Middle frontal gyrus (tissue), 1 donor: ENCODE measurements around the gene STK24.

ENCODE experiments used
- DNase-seq: peaks from one replicate; pipeline ENCODE4 v3.0.0-alpha.2; 2015; ENCODE audit warnings: low spot score; ENCODE audit errors: extremely low spot score

STK24 gene

DNA sequence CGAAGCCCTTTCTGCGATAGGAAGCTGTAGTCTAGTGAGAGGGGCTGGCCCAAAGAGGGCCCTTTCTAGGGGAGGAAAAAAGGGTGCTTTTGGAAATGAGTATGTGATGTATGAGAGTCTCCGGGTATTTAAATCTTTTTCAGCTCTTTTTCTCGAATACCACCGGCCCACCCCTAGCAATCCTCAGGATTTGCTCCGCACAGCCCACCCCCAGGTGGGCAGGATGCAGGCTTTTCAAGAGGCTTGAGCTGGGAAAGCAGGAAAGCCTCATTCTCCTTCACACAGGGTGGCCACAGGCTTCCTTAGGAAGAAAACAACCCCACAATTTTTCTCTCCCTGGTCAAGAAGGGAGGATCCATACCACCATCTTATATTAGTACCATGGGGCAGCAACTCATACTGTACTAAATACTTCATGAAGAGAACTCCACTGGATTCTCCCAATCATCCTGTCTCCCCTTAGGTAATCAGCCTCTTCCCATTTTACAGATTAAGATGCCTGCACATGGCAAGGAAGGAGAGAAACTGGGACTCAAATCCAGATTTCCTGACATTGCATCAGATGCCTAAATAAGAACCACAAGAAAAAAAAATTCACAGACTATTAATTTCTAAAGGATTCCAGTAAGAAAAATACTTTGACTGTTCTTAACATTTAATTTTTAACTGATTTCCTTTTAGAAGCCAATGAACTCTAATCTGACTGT, 84.4 kb downstream of the STK24 start:
- no peak for DNase-seq

DNA sequence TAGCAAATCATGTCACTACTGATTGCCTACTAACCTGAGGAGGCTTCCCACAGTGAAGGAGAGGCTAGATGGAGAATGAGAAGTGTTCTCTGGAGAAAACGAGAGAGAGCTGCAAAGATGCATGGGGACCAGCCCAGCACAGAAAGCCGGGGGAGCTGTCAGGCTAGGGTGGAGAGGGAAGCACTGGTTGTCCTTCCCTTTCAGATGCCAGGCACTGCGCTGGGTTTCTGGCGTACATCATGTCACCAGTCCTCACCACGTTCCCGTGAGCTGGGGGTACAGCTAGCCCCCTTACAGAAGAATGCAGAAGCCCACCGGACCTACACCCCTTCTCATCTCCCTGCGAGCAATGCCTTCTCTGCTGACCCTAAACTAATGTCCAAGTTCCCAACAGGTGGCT, 86.0 kb downstream of the STK24 start:
- no peak for DNase-seq

DNA sequence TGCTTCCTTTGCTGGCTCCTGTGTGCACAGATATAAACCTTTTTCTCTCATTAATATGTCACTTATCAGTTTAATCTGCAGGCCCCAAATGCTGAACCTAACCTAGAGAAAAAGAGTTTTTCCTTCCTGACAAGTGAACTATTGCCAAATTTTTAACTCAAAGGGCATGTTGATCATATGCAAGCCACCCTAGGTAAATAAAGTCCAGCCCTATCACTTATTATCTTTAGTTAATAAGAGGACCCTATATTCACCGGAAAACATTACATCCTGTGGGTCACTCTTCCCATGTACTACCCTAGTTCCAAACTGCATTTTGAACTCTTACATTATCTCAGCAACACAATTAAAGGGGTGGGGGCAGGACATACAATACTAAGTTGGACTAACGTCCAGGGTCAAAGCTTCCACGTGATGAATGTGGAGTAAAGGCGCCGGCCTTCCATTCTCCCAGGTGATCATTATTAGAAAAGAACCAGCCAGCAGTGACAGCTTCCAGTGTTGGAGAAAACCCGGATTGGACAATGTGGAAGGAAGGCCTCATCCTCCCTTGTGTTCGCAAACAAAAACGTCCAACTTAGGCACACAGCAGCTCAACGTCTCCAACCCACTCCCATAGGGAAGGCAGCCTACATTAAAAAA, 86.6 kb downstream of the STK24 start:
- DNase-seq = no peak

DNA sequence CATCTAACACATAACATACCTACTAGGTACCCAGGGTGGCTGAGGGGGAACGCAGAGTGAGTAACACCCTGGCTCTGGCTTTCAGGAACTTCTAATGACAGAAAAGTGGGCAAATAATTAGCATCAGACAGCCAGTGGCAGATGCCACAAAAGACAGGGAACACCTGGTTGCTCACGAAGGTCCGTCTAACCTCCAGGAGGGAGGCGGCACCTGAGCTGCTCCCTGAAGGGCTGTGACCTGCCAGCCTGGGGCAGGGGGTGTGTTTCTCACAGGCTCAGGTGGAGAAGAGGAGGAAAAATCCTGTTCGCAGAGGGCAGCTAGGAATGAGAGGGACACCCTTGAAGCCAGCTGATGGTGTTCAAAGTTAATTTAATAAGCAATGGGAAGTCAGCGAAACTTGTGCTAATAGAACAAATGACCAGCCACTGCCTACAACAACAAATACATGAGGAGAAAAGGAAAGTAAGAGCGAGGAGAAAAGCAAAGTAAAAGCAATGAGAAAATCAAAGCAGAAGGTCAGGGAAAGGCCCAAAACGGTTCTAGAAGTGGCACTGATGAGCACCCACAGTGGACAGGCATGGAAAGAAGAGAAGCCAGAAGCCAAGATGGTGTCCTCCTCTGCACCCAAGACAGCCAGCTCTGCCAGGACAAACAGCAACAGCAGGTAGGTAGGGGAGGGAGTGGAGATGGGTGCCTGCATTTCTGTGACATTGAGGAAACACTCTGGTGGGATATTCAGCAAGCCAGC, 87.3 kb downstream of the STK24 start:
- no peak for DNase-seq

DNA sequence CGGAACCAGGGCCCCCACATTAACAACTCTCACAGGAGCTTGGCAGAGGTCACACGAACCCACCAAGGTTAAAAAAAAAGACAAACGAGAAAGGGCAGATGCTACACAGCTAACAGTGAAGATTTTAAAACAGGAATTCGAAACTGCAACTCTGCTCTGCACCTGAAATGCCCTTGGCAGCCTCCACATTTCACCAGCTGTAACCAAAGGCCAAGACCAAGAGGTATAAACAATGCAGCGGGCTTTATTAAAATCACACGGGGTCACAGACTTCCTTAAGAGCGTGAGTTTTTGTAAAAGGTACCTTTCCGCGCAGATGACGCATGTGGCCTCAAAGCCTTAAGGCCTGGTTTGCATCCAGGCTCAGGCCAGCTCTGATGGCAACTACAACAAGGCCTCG, 88.2 kb downstream of the STK24 start:
- DNase-seq = no peak

DNA sequence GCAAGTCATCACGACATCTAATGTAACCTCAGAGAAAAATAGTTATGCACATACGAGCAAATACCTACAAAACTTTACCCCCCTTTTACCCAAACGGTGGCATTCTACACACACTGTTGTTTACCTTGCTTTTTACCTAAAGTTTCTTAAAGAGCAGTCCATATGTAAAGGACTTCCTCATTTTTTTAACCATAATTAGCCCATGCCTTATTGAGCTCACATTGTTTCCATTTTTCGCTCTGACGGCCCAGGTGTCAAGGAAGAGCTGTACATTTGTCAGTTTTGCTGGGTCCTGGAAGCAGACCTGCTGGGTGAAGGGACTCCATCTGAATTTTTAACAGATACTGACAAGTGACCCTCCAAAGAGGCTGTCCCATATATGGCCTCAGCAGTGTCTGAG, 89.4 kb downstream of the STK24 start:
- no peak for DNase-seq

DNA sequence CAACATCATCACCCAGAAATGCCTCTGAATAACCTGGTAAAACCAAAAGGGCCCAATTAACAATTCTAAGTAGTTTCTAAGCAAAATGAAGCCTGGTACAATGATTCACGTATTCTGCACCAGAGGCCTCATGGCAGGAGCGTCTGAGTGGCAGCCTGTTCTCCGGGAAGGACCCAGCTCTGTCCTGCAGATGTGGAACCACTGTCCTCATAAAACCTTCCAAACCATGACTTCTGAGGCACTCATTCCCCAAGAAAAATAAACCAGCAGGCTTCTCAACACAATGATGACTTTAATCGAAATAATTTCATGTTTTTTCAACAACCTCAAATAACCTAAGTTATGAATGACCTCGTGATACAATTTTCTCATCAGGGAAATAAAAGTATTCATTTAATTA, 89.9 kb downstream of the STK24 start:
- DNase-seq = no peak

DNA sequence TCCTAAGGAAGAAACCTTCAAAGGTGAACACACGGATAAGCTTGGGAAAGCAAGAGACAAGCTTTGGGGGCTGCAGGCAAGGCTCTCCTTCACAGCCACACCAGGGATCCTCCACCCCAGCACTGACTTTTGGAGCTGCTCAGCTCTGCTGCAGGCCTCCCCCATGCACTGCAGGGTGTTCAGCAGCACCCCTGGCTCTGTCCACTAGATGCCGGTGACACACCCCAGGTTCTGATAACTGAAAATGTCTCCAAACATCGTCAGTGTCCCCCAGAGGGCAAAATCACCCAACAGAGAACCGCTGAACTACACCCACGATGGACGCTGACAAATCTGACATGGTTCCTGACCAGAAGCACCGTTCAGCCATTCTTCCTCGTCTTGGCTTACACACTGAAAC, 90.5 kb downstream of the STK24 start:
- no peak for DNase-seq

DNA sequence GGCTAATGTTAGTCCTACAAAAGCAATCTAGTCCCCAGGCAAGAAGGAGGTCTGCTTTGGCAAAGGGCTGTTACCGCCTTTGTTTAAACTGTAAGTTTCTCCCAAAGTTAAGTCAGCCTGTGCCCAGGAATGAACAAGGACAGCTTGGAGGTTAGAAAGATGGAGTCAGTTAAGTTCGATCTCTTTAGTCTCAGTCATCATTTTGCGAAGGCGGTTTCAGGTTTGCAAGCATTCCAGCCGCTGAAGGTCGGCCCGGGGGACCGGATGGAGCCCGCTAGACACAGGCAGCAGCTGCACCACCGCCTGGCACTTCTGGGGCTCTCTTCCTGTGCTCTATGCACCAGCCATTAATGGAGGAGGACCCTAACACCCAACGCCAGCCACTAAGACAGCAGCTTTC, 91.3 kb downstream of the STK24 start:
- no peak for DNase-seq

DNA sequence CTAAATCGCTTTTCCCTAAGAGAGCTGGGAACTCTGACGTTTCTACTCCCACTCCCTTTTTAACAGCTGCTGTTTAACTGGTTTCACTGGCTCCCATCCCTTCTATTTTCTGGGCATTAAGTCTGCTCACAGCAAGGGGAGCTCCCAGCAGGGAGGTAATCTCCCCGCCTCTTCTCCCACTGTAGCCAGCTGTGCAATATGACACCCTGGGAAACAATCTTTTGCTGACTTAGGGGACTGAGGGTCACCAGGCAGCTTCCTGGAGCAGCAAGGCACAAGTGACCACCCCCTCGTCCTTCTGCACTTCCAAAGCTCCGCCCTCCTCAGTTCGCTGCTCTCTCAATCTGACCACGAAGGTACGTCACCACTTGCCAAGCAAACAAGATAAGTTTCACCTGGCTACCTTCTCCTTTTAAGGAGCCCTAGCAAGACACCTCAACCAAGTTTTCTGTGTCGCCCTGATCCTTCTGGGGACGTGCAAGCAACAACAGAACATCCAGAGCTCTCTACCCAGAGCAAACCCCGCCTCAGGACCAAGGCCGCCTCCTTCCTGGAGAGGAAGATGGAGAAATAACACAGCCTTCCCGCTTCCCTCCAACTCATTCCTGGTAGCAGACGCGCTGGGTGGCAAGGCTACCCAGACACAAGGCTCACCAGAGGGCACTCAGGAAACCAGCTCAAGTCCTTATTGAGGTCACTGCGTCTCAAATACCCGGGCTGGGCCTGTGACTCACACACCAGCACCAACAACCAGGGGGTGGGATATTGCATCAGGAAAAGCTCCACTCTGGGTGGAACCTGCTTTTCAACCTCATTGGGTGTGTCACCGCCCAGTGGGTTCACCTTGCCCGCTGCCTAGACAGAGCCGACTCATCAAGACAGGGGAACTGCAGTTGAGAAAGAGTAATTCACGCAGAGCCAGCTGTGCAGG, 92.4 kb downstream of the STK24 start:
- DNase-seq = no peak

DNA sequence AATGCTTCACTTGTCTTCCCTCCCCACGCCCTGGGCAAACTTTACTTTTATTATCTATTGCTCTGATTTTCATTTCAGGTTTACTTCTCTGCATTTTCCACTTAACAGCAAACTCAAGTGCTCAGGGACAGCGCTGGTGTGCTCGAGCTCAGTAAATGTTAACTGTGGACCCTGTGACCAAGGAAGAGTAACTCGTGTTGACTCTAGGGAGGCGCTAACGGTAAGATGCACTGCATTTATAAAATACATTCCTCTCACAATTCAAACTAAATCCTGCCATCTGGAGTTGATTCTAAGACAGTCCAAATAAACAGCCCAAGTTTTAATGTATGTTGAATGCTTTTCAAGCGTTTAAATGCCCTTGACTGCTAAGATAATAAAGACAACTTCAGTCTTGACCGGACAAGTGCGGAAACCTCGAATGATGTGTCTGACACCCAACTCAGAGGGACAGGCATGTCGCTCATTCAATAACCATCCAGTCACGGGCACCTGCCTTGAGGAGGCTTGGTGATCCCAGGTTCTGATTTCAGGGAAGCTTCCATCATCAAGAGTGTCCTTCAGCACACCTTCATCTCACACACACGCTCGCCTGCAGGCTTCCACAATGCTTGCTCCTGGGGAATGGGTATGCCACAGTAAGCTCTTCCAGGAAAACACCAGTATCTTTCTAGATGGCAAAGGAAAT, 93.2 kb downstream of the STK24 start:
- DNase-seq = no peak

DNA sequence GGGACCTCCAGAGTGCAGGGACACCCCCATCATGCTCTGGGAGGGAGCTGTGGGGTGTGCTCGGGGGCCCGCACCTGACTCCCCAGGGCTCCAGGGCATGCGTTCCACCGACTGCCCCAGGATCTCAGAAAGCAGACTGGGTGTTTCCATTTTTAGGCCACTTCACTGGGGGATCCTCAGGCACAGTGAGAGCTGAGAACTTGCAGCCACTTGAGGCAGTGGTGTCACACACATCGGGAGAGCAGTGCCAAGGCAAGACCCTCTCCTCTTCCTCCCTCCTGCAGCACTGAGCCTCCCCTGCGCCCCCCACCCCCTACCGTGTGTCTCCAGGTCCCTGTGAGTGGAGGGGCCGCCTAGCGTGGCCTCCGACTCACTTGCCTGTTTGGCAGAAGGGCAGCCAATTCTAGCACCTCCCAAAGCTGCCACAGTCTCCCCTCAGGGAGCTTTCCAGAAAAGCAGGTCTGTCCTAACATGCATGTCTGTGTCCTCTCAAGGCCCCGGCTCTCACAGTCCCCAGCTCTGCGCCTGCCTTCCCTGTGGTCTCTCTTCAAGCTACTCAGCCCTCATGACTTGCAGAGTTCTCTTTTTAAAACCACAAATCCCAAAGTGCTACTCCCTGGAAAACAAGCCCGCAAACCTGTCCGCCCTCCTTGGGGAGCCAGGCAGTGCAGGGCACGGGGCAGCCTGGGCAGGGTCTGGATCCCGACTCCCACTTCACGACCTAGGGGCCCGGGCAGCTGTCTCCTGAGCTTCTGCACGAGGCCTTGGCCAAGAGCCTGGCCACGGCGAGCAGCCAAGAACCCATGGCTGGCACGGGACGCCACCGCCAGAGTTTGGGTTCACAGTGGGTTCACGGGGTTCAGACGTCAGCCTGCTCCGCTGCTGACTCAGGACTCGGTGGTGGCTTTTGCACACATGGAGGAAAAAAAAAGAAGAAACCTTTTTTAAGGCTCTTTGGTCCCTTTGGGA, 94.1 kb downstream of the STK24 start:
- no peak for DNase-seq

DNA sequence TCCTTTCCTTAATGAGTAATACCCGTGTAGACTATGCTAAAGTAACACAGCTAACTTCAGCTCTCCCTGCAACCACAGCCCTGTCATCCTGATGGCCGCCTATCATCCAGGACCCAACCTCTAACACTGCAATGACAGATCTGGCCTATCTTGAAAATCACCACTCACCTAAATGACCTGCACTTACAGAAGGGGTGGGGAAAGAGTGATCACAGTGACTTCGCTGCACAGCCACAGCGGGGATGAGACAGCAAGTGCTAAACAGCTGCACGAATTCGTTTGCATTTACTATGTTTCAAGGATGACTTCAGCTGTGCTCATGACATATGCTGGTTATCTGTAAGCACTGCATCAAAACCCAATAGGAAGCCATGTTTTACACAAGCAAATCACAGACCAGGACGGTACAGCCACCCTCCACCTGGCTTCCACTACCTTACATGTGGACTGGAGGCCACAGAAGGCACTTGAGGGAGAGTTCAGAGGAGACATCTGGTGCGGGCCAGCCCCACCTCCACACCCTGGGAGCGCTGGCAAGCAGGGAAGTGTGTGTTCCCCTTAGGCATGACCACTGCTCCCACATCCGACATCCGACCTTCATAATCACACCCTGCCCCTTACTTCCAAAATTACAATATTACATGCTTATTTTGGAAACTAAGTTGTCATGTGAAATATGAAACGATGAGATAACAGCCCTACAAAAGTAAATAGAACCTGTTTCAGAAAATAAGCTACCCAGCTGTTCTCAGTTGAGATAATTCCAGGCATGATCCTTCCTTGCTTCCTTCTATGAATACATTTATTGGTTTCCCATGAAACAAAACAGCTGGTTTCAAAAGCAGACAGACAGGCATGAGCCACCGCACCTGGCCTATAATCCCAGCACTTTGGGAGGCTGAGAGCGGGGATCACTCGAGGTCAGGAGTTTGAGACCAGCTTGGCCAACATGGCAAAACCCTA, 95.7 kb downstream of the STK24 start:
- no peak for DNase-seq

DNA sequence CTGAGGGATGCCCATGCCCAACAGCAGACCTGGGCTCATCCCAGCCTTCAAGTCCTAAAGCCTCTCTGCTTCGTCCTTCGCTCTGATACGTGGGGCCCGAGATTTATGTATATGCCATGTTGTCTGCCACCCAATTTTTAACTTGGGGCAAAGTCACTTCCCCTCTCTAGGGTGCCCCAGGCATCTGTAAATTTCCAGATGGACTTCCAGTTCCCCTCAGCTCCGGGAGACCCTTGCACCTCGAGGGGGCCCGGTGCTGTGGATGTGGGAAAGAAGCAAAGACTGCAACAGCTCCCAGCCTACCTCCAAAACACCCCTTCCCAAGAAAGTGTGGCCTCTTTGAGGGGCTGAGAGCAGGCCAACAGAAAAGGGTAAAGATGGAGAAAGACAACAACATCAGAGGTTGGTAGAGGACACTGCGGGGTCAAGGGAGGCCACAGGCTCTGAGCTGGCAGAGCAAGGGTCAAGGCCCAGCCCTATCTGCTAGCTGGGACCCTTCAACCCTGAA, 97.4 kb downstream of the STK24 start:
- DNase-seq = no peak

DNA sequence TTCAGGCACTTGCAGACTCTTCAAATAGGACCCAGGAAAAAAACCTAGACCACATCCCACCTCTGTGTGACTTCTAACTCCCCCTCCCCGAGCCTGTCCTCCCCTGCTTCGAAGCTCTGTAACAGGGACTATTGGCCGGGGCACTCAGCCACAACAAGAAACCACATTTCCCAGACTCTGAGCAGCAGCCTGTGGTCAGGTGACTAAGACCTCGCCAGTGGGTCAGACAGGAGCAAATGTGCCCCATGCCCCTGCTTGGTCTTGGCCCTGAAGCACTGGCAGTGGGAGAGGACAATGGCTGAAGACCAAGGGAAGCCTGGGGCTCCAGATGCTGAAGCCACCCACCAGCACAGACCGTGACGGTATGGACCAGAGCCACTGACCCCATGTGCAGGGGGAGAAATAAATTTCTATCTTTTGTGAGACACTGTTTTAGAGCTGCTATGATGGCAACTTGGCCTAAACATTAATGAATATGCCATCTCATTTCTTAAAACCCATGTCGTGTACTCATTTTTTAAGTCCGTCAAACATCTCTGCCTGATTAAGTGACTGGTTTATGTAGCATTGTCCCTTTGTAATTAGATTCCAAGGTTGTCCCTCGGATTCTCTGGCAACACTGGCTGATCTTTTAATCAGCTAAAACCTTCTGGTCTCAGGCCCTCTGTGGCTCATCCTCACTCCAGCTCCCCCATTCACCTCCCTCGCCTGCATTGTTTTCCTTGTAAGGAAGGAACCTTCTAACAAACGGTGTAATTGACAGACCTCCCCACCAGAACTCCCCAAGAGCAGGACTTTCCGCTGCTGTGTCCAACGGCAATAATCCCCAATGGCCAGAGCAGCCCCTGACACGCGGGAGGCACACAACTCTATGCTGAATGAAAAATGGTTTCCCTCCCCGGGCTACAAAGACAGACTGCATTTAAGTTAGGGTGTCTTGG, 98.4 kb downstream of the STK24 start:
- DNase-seq = no peak

DNA sequence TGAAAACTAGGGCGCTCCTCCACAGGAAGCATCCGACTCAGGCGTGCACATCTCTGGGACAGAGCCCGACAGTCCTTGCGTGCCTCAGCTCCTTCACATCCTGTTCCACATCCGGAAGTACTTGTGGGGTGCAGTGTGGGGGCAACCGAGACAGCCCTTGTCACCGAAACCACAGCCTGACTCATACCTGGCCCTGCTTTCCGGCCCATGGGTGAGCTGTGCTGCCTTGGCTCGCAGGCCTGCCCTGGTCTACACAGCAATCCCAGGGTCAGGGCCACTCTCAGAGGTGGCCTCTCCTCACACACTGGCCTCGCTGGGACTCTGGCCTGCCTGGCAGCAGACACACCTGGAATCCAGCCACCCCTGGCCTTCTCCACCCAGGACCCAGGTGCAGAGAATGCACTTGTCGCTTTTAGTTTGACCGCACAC, 100.4 kb downstream of the STK24 start:
- DNase-seq = no peak

DNA sequence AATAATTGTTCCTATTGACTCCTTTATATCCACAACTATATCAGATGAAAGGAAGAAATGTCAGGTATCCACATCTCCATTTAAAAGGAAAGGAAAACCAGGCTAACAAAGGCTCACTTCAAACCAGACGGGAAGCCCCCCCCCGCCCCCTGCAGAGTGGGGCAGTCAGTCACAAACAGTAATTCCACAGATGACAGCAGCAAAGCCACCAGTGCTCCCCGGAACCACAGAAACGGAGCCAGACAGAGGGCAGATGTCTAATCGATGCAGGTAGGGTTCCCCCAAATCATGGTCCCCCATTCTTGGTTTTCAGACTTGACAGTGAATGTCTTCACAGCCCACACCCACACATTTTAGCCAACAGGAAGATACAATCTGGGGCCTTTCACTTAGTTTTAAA, 100.8 kb downstream of the STK24 start:
- no peak for DNase-seq
